Activated CD8-positive, alpha-beta memory T cell treated with anti-CD3 and anti-CD28 coated beads, Interleukin-2, amount 50 U/mL, for 24 hours (primary cell): Measurements from ENCODE around the gene ADCK2.
"Not testable (repeated sequence)": the region's sequence is repeated elsewhere in the genome, so short reads cannot be mapped to it uniquely, and the experiment has no call there.

Source experiments
- DNase-seq: peaks from one replicate; pipeline ENCODE4 v3.0.0-alpha.2; 2020; ENCODE audit errors: extremely low read depth

Gene ADCK2

DNA sequence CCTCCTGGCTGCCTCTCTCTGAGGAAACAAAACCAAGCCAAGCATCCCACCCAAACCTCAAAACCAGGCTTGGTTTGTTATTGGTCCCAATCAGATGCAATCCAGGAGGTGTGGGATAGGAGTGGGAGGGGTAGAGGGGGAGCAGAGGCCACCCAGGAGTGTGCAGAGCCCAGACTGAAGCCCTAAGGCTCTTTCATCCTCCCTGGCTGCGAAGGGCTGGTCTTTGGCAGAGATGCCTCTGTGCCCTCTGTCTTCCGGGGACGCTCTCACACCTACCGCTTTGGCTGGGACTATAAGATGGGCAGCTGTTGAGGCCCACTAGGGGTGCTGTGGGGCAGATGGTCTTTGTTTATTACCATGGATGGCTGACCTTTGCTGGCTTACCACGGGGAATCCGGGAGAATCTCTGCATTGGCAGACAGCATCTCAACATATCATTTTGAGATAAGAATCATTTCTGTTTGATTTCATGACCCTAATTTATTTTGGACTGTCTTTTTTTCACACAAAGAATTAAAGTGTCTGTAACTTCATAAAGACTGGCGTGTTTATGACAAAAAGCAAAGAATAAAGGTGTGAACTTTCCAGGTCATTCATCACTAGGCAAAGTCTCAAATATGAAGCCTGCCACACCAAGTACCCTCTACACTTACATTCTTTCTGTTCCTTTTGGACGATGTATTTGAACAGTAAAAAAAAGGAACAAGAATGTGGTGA lies 25.7 kb upstream of the ADCK2 start:
- no peak for DNase-seq

DNA sequence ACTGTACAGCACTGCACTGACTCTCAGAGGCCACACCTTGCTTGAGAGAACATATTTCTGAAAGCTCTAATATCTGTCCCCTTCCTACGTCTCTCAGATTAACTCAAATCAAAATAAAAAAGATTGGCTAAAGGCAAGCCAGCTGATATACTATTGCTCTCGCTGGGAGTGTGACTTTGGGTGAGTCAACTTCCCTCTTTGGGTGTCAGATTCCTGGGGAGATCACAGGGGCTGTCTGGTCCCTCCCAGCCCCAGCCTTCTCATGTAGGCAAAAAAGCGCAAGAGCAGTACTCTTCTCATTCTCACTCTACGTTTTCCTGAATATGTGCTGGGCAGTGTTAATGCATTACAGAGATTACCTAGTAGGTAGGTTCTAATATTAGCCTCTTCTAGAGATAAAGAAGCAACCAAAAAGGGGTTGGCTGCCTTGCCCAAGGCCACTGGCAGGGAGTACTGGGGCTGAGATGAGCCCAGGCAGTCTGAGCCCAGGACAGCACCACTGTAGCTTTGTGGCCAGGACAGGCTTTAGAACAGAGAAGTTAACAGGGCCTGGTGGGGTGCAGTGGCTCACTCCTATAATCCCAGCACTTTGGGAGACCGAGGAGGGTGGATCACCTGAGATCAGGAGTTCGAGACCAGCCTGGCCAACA lies 23.1 kb upstream of the ADCK2 start:
- DNase-seq = no peak

DNA sequence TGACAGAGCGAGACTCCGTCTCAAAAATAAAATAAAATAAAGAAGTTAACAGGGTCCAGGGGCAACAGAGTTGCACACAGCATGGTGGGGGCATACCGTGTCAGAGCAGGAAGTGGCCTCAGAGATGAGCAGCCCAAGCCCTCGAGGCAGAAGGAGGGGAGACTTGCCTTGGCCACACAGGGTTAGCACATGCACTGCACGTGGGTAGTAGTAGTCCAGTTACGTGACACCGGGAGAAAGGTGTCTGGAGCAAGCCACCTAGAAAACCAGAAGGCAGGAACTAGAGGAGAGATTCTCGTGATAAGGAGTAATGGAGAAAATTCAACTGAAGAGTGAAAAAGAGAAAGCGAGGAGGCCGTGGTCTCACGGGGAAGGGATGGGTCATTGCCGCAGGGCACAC lies 22.4 kb upstream of the ADCK2 start:
- no peak for DNase-seq

DNA sequence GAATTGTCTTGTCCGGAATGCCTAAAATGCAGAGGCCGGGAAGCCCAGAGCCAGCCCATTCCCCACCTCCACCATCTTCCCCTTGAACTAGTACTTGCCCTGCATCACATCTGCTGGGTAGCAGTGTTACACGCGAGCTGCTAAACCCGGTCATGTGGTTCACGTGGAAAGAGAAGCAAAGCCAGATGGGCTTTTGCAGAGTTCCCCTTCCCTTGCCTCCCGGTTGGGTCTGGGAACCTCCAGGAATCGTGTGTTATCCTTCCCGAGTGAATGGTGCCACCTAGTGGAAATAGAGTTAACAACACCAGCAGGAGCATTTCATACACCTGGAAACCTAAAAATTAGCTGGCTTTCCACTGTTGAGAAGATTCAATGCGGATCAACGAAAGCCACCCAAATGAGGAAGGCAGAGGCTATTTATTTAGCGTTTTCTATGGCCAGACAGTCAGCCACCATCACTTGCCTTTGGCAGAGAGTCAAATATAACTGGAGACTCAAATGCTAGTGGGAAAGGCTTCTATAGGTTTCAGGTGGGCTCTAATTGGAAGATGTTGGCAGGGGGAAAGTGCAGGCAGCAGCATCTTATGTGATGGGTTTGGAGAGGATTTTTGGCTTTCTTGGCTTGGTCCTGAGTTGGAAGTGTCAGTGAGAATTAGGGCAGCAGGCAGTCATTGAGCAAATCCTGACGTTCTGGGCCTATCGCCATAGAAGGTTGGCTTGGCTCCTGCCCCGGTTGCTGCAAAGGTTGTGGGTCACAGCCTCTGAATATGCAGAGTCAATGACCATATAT lies 19.2 kb upstream of the ADCK2 start:
- DNase-seq = no peak

DNA sequence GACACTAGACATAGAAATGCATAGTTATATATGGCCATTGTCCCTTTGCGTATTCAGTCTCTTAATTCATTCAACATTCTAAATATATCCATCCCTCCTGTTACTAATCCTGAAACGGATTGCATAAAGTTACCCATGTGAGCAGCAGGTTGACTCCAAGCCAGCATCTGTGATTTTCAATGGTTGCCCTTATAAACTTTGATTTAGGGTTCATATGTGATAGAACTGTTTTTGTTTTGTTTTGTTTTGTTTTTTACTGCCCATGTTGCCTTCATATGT lies 18.7 kb upstream of the ADCK2 start:
- DNase-seq = no peak

DNA sequence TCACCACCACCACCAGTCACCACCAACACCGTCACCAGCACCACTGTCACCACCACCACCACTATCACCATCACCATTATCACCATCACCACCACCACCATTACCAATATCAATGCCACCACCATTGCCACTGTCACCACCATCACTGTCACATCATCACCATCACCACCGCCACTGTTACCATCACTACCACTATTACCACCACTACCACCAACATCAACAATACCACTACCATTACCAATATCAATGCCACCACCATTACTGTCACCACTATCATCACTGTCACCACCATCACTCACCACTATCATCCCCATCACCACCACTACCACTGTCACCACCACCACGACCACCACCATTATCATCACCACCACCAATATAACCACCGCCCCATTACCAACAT lies 18.1 kb upstream of the ADCK2 start:
- no peak for DNase-seq

DNA sequence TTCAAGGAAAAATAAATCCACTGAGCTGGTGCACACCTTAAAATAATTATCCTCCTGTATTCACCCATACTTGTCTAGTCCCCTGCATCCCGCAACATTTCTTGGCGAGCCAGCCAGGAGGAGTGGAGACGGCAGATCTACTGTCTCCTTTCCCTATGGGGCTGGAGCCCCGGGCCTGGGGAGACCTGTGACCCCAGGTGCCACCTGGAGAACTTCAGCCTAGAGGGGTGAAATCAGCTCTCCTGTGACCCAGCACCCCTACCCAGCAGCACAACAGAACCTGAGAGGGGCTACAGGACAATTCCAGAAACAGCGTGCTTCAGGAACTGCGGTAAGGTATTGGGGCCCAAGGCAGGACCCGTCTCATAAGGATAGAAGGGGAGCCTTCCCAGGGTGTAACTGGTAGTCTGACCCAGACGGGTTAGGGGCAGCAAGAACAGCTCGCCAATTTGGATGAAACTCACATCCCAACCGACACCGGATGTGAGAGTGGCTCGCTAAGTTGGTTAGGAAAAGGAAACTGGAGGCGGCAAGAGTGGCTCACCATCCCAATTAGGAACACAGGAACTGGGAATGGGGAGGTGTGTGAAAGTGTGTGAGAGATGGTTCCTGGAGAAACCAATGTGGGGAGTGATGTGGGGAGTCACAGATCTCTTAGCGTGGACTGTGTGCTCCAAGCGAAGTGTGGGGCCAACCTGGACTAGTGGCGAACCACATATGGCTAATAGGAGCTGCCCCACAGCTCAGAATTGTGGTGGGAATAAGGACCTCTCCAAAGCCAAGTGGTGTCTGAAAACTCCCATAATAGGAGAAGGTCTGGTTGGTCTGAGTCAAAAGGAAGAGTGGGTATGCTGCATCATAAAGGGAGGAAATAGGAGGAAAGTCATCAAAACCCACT lies 17.0 kb upstream of the ADCK2 start:
- DNase-seq = no peak

DNA sequence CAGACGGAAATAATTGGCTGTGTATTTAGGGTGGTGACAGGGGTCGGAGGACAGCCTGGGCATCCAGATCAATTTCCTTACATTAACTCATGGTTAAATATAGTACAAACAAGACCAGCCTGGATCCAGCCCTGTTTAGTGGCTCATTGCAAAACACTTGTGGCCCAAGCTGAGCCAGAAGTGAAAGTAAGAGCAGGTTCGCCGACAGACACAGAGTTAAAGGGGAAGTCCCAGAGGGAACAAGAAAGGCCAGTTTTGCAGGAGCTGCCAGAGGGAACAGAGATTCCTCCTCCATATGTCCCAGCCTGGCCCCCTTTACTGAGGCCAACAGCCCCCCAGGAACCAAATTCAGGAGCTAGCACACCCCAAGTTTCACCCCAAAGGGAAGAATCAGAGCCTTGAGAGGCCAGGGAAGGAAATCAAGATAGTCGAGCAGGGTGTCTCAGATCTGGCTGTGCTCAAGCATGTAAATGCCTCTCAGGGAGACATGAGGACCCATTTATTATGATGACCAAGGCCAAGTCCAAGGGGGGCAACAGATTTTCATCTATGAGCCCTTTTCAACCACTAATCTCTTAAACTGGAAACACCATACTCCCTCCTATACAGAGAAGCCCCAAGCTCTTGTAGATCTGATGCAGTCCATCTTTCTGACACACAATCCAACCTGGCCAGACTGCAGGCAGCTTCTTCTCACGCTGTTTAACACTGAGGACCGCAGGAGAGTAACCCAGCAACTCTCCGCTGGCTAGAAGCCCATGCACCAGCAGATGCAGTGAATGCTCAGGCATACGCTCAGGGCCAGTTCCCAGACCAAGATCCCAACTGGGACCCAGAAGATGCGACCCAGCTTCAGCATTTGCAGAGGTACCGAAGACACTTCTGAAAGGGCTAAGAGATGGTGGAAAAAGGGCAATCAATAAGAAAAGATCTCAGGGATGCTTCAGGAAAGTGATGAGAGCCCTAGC lies 15.9 kb upstream of the ADCK2 start:
- DNase-seq = no peak

DNA sequence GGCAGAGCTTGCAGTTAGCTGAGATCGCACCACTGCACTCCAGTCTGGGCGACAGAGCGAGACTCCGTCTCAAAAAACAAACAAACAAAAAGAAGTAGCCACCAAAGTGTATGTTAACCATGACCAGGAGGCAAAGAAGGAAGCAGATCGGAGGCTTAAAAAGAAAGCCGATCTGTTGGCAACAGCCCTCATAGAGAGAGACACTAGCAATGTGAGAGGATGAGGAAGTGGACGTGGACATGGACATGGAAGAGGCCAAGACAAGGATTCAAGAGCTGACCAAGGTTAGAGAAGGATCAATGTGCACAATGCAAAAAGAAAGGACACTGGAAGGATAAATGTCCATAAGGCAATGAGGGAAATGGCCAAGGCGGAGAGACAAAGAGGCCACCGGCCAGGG lies 14.9 kb upstream of the ADCK2 start:
- DNase-seq = no peak

DNA sequence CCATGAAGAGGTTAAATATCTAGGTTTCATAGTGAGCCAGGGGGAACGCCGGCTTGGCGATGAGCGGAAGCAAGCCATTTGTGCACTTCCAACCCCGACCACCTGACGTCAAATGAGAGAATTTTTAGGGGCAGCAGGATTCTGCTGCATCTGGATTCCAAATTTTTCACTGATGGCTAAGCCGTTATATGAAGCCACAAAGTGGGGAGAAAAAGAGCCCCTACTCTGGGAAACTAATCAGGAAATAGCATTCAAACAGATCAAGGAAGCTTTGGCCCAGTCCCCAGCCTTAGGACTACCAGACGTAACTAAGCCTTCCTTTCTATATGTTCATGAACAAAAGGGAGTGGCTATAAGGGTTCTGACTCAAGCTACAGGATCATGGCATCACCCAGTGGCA lies 12.9 kb upstream of the ADCK2 start:
- no peak for DNase-seq

DNA sequence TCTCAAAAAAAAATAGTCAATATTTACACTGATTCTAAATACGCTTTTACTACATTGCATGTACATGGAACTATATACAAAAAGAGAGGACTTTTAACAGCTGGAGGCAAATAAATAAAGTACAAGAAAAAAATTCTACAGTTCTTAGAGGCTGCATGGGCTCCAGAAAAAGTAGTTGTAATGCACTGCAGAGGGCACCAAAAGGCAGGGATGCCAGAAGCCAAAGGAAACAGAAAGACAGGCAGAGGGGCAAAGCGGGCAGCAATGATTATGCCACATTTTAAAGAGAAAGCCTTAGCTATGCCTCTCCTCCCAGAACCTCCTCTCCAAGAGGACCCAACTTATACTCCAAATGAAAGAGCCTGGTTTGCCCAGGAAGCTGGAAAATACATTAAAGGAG lies 11.6 kb upstream of the ADCK2 start:
- DNase-seq = no peak

DNA sequence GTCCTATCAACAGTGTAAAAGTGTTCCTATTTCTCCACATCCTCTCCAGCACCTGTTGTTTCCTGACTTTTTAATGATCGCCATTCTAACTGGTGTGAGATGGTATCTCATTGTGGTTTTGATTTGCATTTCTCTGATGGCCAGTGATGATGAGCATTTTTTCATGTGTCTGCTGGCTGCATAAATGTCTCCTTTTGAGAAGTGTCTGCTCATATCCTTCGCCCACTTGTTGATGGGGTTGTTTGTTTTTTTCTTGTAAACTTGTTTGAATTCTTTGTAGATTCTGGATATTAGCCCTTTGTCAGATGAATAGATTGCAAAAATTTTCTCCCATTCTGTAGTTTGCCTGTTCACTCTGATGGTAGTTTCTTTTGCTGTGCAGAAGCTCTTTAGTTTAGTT lies 9.8 kb upstream of the ADCK2 start:
- not testable (repeated sequence) for DNase-seq

DNA sequence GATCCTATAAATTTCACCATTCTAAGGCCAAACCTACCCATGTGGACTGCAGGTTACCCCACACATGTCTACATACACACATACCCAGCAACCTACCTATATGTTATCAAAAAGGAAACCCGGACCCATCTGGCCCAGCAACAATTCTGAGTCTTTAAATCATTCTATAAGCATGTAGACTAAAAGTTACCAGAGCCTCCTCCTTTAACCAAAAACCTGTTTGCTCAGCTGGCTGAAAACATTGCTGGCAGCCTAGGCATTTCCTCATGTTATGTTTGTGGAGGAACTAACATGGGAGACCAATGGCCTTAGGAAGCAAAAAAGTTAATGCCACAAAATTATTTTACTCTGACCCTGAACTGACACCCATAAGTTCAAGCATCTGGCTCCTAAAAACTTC lies 5.3 kb upstream of the ADCK2 start:
- DNase-seq = no peak

DNA sequence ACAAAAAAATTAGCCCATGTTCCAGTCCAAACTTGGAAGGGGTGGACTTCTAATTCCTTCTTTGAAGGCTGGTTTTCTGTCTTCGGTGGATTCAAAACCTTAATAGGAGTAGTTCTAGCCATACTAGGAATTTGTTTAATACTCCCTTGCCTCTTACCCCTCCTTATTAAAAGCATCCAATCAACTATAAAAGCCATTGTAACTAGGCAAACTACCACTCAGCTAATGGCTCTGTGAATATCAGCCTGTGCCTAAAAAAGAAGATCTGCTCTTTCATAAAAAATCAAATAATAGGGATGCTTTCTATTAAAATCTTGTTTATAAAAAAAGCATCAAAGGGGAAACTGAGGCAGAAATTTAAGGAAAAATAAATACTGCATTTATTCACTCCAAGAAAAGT lies 4.1 kb upstream of the ADCK2 start:
- no peak for DNase-seq

DNA sequence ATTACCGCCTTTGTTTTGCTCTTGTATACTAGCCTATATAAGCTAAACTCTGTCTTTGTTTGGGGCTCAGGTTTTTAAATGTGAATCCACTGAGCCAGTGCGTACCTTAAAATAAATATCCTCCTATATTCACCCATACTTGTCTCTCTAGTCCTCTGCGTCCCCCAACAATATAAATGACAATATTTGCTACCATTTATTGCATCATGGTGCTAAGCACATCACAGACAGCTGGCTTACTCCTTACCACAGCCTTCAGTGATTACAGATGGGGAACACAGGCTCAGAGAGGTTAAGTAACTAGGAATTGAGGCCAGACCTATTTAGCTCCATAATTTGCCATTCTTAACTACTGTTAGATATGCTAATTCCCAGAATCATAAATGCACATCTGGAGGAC lies 3.4 kb upstream of the ADCK2 start:
- DNase-seq = no peak

DNA sequence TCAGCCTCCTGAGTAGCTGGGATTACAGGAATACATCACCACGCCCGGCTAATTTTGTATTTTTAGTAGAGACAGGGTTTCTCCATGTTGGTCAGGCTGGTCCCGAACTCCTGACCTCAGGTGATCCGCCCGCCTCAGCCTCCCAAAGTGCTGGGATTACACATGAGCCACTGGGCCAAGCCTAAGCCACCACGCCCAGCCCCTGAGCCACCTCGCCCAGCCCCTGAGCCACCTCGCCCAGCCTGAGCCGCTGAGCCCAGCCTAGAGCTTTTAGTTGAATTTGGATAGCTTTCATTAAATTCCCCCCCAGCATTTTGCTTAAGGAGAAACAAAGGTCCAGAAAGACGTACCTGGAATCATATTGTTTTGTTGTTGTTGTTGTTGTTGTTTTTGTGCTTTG lies 2.9 kb upstream of the ADCK2 start:
- not testable (repeated sequence) for DNase-seq

DNA sequence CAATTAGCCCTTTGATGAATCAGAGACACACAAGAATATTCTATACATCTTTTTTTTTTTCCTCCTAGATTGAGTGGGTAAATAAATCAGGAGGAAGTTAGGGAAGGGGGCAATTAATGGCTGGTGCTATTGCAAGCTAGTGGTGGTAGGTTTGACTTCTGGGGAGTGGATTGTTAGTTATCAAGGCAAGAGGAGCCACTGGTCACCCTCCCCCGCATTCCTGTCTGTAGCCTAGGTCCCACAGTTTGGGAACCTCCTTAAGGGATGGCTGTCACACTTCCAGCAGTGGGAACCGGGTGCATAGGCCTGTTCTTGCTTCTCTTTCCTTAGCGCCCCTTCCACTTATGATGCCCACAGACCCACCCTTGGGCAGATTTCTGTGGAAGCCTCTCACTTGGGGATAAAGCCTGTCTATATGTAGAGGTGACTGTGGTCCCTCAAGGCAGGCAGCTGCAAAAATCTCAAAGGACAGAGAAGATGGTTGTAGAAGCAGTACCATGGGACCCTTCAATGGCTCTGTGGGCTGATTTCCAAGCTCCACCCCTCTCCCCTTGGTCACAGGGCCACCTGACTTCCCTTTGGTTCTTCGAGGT lies 2.3 kb upstream of the ADCK2 start:
- no peak for DNase-seq

DNA sequence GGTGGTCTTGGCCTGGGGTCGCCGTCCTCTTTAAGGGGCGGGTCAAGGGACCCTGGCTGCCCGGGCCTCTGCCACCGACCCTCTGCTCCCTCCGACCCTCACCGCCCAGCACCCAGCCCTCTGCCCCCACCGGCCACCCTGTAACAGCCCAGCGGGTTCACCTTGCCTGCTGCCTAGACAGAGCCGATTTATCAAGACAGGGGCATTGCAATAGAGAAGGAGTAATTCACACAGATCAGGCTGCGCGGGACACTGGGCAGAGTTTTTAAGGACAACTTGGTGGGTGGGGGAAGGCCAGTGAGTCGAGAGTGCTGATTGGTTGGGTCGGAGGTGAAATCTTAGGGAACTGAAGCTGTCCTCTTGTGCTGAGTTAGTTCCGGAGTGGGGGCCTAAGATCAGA lies 779 bp upstream of the ADCK2 start:
- DNase-seq = no peak

DNA sequence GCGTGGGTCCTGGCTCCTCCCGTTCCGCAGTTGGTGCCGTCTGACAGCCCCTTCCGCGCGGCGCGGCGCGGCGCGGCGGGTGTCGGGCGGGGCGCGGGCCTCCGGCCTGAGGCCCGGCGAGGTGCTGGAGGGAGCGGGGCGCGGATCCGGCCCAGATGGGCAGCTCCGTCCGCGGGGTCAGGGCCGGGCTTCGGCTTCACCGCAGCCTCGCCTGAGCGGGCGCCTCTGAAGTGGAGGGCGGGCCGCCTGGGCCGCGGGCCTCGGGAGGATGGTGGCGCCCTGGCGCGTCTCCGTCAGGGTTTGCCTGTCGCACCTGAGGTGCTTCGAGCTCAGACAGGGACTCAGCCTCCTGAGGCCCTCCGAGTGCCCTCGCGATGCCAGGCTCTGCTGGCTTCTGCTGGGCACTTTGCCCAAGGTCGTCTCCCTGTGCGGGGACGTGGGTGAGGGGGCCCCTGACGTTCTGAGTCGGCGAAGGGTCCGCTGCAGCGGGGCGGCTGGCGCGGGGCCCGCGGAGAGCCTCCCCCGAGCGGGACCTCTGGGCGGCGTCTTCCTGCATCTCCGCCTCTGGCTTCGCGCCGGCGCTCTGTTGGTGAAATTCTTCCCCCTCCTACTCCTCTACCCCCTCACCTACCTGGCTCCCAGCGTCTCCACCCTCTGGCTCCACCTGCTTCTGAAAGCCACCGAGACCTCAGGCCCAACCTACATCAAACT lies 473 bp downstream of the ADCK2 start:
- DNase-seq = no peak

DNA sequence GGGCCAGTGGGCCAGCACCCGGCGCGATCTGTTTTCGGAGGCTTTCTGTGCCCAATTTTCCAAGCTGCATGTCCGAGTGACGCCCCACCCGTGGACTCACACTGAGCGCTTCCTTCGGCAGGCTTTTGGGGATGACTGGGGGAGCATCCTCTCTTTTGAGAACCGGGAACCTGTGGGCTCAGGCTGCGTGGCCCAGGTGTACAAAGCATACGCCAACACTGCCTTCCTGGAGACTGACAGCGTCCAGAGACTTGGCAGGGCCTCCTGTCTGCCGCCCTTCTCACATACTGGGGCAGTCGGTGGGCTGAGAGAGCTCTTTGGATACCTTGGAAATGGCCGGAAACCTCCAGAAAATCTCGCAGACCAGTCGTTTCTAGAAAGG lies 1.0 kb downstream of the ADCK2 start:
- DNase-seq = no peak
